Measurements from ENCODE around the gene CACNG5. TPM values are rescaled to one million over a fixed set of nuclear protein-coding genes. Genes with fewer than 3 reads are reported as not detected.

Gene CACNG5, protein sequence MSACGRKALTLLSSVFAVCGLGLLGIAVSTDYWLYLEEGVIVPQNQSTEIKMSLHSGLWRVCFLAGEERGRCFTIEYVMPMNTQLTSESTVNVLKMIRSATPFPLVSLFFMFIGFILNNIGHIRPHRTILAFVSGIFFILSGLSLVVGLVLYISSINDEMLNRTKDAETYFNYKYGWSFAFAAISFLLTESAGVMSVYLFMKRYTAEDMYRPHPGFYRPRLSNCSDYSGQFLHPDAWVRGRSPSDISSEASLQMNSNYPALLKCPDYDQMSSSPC
- total RNA-seq, result not detected

DNA sequence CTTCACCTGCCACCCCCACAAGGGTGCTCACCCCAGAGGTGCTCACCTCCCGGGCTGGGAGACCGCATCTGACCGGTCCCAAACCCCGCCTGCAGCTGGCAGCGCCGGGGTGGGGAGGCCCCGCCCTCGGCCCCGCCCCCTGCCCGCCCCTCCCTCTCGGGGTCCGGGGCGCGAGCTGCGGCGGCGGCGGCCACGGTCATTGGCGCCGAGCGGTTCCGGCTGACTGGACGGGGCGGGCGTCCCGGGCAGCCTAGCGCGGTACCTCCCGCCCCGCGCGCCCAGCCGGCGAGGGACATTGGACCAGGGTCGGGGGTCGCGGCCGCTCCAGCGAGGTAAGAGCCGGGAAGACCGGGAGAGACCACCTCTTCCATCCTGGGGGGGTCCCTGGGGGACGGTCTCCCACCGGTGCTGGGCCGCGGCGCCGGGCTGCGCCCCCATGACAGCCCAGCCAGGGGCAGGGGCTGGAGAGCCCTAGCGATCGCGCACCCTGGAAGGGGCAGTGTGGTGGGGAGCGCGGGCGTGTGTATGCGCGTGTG is at the start of gene CACNG5:
Gene CACNG5, plus strand, starts transcription at position 199 of the 536 bp plus-strand sequence. CDS start 42,216 bp downstream, outside the sequence.
- DNase-seq, result no peak

DNA sequence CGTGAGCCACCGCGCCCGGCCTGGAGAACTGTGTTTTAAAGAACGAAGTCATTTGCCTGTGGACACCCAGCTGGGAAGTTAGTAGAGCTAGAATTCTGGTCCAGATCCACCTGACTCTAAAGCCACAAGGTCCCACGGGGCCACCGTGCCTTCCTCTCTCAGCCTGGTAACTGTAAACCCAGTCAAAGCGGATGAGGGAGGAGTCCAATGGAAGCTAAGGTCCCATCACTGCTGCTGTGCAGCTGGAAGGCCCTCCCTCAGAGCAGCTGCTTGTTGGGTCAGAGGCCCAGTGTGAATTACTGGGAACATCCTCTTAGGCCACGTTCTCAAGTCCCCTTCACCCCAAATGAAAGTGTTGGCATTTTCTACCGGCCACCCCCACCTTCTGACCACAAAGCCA is 48.8 kb upstream of the CACNG5 start:
- no peak for DNase-seq

DNA sequence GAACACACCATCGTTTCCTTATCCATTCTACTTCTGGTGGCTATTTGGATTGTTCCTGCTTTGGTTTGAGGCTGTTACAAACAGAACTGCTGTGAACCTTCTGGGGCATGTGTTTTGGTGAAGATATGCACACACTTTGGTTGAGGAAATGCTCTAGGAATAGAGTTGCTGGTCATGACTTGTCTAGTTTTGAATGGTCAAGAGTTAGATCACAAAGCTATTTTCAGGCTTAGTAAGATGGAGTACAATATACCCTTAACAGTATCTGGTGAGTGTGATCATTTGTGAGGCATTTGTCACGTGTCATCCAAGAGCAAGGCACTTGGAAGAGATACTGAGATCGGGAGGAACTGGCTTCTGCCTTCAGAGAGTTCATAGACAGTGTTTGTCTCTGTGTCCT is 47.0 kb upstream of the CACNG5 start:
- no peak for DNase-seq

DNA sequence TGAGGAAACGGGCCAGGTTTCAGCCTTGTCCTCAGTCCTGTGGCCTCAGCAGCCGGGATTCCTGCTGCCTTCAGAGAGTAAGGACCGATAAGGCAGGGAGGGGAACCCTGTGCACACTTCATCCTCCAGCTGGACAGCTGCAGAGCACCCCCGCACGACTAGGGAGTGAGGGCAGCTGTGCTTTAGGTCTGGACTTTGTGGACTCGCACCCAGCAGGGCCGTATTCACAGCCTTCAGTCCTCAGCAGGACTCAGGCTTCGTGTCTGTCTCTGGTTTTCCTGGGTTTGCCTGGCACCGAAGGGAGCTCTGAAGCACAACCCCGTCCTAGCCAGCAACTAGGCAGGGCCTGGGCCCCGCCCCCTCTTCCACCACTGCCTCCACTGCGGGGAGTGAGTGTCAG is 45.8 kb upstream of the CACNG5 start:
- no peak for DNase-seq

DNA sequence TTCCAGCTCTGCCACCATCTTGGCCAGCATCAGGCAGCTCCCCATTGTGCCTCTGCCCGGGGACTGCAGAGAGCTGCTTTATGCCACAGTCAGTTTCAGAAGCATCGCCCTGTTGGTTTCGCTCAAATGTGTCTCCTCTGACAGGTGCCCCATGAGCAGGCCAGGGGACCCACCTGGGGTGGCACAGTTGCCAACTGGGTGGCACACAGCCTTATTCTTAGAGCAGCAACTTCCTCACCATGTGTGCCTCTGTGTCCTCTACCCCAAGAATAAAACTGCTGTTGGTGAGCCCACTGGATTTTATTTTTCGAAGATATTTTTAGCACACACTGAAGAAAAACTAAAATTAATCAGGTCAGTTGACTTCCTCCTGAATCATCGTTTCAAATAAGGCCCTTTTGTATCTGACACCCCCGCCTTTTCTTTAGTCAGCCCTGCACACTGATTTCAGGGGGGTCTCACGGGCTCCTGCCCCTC is 44.9 kb upstream of the CACNG5 start:
- no peak for DNase-seq

DNA sequence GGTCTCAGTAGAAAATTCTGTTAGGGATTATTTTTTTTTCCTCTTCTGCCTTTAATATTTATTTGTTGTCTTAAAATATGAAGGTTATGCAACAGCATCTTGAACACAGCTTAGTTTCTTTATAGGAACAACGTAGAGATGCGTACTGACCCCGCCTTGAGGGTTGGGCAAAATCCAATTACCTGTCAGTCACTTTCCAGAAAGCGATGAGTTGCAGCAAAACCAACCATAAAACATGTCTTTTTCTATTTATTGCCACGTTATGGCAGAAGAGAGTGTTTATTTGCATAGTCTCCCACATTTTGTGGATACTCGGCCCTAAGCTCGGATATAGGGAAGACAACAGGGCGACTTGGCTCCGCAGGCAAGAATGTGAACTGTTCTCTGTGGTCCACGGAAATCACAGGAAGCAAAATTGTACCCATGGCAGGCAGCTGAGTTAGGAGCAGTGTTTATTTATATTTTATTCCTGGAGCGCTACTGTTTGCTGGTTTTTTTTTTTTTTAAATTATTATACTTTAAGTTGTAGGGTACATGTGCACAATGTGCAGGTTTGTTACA is 44.3 kb upstream of the CACNG5 start:
- DNase-seq, result no peak

DNA sequence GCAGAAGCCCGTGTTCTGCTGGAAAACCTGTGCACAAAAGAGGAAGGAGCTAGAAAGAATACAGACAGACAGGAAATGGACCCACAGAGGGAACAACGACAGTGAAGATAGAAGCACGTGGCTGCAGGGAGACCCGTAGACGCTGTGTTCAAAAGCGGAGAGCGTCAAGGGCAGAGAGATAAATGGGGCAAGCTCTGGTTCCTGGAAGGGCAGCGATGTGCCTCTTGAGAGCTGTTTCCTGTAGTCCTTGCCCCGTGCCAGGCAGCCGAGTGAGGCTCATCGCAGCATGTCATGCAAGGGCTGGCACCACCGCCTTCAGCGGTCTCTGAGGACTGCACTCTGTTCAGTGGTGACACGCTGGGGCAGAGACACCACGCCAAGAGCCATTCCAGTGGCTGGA is 43.6 kb upstream of the CACNG5 start:
- no peak for DNase-seq

DNA sequence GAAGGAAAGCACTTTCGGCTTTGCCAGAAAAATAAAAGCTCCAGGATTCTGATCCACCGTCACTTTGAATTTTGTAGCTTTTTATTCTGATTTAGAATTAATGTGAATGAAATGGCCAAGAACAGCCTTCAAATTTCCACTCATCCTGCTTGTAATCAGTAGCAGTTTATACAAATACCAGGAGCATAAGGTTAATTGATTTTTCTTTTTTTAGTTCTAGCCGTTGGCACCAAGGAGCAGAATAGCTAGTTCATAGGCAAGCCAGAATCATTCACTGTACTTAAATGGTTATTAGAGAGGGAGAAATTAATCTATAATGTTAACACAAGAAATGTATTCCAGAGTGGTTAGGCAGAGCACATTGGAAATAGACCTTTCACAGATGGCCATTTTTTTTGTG is 41.1 kb upstream of the CACNG5 start:
- DNase-seq, result no peak

DNA sequence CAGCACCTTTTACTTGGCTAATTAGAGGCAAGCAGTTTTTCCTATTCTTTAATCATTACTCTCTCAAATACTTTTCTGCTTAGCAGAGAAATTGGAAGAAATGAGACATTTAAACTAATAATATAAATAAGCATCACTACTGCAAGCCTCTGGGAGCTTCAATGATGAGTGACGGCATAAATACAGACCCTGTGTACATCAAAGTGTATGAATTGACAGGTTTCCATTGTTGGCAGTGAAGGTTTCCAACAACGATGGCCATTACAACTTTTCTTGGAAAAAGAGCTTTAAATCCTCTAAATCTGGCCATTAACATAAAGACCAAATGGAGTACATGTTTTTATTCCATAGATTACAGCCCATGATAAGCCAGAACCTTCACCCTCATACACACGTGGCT is 39.4 kb upstream of the CACNG5 start:
- no peak for DNase-seq

DNA sequence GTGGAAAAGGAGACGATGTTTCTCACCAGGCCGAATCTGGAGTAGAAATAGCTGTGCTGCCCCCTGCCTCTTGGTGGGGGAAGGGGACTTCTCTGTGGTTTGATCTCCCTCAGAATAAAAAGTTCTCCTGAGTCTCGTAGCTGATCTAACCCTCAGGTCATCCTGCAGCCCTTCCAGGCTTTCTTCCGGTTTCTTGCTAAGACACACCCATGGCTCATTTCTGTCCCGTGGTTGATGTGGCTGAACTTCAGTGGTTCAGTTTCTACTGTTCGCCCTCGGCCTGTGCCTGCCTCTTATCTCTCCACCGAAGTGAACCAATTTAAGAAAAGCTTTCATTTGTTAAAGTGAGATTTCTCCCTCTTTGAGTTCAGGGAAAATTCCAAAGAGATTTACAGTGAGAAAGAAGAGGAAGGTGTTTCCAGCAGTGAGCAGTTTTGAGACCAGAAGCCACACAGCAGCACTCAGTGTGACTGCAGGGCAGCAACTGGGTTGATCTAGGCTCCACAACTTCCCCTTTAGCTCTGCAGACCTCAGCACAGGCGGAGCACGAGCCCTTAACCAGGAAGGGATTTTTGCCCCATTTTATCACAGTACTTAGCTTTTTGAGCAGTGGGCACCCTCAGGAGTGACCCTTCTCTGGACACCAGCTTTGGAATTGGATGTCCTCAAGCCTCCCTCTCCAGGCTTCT is 34.9 kb upstream of the CACNG5 start:
- no peak for DNase-seq

DNA sequence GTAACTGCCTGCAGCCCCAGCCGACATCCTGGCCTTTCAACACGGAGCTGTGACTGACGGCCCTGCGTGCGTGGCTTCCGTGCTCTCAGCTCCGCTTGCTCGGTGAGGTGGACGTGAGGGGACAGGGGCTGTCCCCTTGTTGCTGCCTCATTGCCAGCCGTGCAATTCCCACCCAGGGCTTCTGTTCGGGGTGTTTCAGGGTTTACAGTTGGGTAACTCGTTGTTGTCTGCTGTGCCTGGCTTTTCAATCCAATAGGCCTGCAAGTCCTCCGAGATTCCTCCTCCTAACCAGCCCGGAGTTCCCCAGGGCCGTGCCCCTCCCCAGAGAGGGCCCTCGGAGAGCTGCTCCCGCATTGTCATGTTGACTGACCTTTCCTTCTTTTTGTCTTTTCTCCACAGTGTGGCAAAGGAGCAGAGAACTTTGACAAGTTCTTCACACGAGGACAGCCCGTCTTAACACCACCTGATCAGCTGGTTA is 31.4 kb upstream of the CACNG5 start:
- DNase-seq, result no peak

DNA sequence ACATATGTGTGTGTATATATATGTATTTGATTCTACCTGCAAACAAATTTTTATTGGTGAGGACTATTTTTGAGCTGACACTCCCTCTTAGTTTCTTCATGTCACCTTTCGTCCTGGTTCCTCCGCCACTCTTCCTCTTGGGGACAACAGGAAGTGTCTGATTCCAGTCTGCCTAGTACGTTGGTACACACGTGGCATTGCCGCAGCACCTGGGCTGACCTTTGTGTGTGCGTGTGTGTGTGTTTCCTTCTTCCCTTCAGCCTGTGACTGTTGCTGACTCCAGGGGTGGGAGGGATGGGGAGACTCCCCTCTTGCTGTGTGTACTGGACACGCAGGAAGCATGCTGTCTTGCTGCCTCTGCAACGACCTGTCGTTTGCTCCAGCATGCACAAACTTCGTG is 29.4 kb upstream of the CACNG5 start:
- DNase-seq, result no peak

DNA sequence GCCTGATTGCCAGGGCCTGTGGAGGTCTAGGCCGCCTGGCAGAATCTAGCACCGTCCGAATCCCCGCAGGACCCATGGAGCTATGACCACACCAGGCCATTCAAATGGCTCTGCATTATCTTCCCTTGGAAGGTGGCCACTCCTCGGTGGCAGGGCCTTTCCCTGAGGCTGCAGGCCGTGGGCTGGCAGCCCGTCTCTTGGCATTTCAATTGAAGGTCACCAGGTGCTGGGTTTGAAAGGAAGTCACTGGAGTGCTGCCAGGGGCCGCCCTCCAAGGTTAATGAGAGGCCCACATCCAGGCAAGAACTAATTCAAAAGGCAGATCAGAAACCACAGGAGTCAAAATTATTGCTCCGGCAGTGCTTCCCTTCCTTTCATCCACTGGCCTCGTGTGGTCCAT is 27.7 kb upstream of the CACNG5 start:
- no peak for DNase-seq

DNA sequence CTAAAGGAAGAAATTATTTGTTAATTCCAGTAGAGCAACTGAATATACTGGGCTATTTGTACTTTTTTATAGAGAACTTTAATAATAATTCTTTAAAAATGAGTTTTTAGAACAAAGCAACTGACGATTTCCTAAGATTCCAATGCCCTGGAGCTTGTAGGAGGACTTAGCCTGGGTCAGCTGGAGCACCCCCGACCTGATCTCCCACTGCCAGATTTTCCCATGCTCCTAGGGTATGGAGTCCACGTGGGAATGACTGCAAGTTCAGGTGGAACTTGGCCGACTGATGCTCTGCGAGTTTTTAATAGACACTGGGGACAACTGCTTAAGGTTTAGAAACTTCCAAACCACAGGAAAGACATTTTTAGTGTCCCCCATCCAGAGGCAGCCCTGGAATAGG is 25.5 kb upstream of the CACNG5 start:
- no peak for DNase-seq

DNA sequence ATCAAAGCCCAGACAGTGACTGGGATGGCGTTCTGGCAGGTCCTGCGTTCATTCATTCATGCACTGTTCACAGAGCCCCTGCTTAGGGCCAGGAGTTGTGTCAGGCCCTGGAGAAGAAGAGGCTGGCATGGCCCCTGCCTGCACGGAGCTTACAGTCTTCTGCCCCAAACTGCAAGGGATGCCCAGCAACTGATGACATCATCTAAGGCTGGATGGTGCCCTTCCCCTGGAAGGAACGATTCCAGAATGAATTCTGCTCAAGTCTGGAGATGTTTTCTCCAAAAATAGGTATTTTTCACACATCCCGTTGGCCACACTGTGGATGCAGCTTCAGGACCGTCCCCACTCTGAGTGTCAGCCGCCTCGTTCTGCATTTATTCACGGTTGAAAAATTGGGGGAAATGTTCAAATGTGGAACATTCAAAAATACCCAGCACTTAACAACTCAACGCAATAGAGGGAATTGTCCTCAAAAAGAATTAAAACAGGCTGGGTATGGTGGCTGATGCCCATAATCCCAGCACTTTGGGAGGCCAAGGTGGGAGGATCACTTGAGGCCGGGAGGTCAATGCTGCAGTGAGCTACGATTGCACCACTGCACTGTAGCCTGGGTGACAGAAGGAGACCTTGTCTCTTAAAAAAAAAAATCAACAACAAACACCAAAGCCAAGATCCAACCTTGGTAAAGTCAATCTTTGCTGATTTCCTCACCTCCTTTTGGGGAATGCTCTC is 23.8 kb upstream of the CACNG5 start:
- DNase-seq, result no peak

DNA sequence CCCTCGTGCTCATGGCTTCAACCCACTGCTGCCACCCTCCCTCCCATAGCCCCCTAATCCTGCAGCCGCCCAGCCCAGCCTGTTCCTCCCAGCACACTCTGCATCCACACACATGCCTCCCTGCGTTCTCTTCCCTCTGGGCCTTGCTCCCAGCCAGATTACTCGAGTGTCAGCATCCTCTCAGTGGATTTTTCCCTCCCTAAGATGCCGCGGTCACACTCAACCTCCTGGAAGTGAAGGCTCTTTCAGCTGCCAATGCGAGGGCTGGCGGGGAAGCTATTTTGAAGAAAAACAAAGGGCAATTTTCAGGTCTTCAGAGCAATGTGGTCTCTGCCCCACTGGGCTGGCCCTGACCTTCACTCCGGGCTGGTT is 23.2 kb upstream of the CACNG5 start:
- no peak for DNase-seq

DNA sequence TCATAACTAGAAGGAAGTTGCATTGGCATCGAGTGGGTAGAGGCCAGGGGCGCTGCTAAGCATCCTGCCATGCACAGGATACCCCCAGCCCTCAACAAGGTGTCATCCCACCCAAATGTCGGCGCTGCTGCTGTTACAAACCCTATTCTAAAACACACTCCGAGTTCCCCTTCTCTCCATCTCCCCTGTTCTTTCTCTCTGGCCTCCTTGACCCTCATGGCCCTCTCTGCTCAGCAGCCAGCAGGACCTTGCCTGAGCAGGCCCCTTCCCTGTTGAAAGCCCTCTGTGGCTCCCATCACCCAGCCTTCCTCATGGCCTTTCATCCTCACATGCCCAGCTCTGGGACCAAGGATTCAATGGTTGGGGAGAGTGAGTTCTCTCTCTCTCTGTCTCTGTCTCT is 22.3 kb upstream of the CACNG5 start:
- DNase-seq, result no peak

DNA sequence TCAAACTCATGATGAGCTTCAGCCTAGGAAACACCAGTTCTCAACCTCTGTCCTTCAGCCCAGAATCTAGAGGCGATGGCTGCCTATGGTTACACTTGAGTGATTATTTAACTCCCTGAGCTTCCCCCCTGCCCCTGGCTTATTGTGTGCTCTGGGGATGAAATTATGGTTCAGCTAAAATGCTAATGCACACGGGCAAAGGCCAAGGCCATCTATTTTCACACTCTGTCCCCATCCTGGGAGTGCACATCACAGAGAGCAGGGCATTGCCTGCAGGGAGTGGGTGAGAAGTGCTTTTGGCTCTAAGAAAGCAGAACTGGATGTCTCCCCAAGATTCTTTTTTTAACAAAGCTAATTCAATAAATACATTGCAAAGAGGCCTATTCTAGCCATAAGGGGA is 21.6 kb upstream of the CACNG5 start:
- DNase-seq, result no peak

DNA sequence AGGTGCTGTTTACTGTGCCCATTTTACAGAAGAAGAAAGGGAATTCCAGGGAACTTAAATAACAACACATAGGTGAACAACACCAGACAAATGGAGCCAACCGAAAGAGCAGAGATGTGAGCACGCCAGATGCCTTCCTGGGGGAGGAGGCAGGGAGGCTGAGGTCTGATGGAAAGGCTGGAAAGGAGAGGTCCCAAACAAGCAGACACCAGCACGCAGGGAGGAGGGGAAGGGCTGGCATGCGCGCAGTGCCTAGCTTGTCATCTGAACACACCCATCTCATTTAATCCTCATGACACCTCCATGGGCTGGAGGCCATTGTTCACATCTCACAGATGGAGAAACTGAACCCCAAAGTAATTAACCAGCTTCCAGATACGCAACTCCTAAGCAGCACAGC is 20.9 kb upstream of the CACNG5 start:
- no peak for DNase-seq

DNA sequence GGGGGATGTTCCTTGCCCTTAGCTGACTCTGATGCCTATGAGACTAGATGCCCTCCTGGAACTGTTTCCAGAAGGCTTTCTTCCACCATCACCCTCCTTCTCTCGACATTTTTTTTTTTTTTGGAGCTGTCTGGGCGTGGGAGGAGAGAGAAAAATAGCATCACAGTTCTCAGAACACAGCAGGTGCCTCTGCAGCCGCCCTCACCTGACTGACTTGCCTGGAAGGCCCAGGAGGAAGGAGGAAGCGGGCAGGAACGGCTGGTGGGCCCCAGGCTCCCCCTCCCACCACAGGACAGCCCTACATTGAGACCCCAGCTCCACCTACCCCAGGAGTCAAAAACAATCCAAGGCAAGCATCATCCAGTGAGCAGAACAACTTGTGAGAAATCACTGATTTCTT is 20.3 kb upstream of the CACNG5 start:
- DNase-seq, result no peak

DNA sequence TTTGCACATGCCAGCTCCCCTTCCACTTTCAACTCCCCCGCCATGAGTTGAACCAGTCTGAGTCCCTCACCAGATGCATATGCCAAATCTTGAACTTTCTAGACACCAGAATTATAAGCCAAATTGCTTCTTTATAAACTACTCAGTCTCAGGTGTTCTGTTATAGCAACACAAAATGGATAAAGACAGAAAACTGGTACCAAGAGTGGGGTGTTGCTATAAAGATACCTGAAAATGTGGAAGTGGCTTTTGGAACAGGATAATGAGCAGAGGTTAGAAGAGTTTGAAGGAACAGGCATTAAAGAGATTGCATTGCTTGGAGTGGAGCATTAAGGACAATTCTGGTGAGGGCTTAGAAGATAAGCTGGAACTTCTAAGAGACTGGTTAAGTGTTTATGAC is 17.2 kb upstream of the CACNG5 start:
- DNase-seq, result no peak

DNA sequence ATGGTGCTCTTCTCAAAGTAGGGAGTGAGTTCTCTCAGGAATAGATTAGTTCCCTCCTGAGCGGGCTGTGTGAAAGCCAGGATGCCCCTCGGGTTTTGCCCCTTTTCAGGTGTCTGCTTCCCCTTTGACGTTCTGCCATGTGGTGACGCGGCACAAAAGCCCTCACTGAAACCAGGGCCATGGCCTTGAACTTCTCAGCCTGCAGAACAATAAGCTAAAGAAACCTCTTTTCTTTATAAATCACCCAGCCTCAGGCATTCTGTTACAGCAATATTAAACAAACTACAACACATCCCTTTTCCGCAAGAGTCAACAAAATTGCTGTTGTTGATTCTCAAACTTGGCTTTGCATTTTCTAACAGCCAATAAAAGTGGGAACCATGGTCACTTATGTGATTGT is 15.5 kb upstream of the CACNG5 start:
- no peak for DNase-seq

DNA sequence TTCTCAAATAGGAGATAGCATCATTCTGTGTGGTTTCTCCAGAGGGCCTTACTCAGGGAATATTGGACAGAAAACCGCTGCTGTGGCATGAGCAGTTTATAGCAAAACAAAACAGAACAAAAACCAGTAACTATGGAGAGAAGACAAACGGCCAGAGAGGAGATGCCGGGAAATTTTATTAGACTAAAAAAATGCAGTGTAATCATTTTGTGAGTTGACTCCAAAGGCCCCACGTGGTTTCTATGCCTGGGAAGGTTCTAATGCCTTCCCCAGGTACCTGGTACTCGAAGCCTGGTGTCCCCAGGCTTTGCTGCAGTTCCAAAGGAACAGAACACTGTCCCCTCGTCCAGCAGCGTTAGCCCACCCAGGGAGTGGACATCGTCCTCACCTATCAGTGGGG is 12.9 kb upstream of the CACNG5 start:
- DNase-seq, result no peak
